Ishikawa (cell line): ENCODE measurements around the gene PTPRM.

ENCODE experiments used
- EGR1 ChIP-seq: IDR thresholded peaks from 2 replicates; pipeline ENCODE4 v1.6.1; 2012
- EP300 ChIP-seq: IDR thresholded peaks from 2 replicates; pipeline ENCODE4 v1.6.1; 2012; ENCODE audit warnings: borderline replicate concordance
- MAX ChIP-seq: IDR thresholded peaks from 2 replicates; pipeline ENCODE4 v1.6.1; 2012
- NFIC ChIP-seq: IDR thresholded peaks from 2 replicates; pipeline ENCODE4 v1.6.1; 2012
- RAD21 ChIP-seq: IDR thresholded peaks from 2 replicates; pipeline ENCODE4 v1.6.1; 2012; ENCODE audit warnings: low read depth
- REST ChIP-seq: IDR thresholded peaks from 2 replicates; pipeline ENCODE4 v1.6.1; 2012; ENCODE audit warnings: low read depth, mild to moderate bottlenecking
- TAF1 ChIP-seq: IDR thresholded peaks from 2 replicates; pipeline ENCODE4 v1.6.1; 2012; ENCODE audit warnings: low read depth, mild to moderate bottlenecking
- TEAD4 ChIP-seq: IDR thresholded peaks from 2 replicates; pipeline ENCODE4 v1.6.1; 2012
- USF1 ChIP-seq: IDR thresholded peaks from 2 replicates; pipeline ENCODE4 v1.6.1; 2012
- YY1 ChIP-seq: IDR thresholded peaks from 2 replicates; pipeline ENCODE4 v1.6.1; 2012; ENCODE audit warnings: low read depth
- ZBTB7A ChIP-seq: IDR thresholded peaks from 2 replicates; pipeline ENCODE4 v1.6.1; 2012; ENCODE audit warnings: low read depth

DNA sequence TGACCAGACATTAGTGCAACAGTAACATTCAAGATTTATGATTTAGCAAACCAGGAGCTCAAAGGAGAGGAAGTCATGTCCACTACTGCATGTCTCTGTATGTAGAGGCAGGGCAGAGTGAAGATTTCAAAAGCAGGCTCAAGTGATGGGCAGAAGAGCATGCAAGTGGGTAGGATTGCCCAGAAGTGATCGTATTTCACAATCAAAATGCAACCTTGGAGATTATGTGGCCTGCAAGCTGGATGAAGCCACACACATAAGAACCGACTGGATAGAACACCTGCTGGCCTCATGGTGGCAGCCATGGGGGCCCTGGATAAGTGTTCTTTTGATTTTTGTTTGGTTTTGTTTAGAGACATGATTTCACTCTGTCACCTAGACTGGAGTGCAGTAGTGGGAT is 755.4 kb downstream of the PTPRM start:
- TF ChIP-seq EP300 (no peak), ZBTB7A (no peak), TEAD4 (no peak), REST (no peak), NFIC (no peak), MAX (no peak), RAD21 (no peak), TAF1 (no peak), EGR1 (no peak), YY1 (no peak), USF1 (no peak)
